OCI-LY3 (cell line): ENCODE measurements around the gene SH2B2.

Experiments used
- EZH2phosphoT487 ChIP-seq: fragments of 200-600 bp; shearing (Covaris generic); IDR thresholded peaks from 2 replicates; pipeline ENCODE4 v1.6.1; 2018; ENCODE audit warnings: antibody characterized with exemption, mixed run types, low read depth
- TF ChIP-seq, protein P1 (sequence below): fragments of 200-600, 300-600 bp; sonication (generic); IDR thresholded peaks from 2 replicates; pipeline ENCODE4 v1.5.1; 2014; ENCODE audit warnings: antibody characterized with exemption, low read length, low read depth

DNA sequence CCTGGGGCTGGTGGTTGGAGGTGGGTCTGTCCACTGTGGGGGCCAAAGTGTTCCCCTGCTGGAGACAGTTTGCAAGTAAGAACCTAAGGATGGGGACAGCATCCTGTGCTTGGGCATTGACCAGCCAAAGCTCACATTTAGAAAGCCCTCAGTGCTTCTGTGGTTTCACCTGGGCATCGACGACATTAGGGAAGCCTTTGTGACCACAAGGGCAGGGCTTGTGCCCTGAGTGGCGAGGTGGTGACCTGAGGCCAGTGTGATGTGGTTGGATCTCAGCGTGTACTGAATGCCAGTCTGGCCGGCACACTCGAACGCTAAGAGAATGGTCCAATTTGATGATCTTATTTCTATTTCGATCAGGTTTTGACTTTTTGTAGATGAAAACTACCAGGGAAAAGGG, 32.1 kb upstream of the SH2B2 start:
- TF ChIP-seq, protein P1, sequence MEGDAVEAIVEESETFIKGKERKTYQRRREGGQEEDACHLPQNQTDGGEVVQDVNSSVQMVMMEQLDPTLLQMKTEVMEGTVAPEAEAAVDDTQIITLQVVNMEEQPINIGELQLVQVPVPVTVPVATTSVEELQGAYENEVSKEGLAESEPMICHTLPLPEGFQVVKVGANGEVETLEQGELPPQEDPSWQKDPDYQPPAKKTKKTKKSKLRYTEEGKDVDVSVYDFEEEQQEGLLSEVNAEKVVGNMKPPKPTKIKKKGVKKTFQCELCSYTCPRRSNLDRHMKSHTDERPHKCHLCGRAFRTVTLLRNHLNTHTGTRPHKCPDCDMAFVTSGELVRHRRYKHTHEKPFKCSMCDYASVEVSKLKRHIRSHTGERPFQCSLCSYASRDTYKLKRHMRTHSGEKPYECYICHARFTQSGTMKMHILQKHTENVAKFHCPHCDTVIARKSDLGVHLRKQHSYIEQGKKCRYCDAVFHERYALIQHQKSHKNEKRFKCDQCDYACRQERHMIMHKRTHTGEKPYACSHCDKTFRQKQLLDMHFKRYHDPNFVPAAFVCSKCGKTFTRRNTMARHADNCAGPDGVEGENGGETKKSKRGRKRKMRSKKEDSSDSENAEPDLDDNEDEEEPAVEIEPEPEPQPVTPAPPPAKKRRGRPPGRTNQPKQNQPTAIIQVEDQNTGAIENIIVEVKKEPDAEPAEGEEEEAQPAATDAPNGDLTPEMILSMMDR, result no peak
- TF ChIP-seq EZH2phosphoT487, result no peak
